ENCODE measurements around the gene AMOTL1. TPM values are rescaled to one million over a fixed set of nuclear protein-coding genes. Genes with fewer than 3 reads are reported as not detected.

The AMOTL1 gene
- total and polyA plus RNA-seq, 11 donors: 6.2 to 76.0 (median 50.9) TPM

DNA sequence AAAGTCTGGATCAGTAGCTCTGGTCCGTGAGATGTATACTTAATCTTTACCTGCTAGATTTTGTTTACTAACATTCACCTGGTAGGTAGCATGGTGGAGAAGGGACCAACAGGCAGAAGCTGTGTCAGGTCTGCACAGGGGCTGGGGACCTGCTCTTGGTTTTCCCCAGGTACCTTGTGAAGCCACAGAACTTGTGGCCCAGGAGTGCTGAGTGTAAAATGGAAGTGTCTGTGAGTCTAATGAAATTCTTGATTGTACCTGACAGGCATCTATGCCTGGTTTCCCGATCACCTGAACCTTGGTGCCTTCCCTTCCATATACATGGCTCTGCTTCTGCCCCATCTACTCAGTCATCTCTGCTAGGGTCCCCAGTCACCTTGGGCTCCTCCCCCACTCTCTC is 110.8 kb downstream of the AMOTL1 start:
- WGBS, 4 donors: 96 to 100% (median 98%) methylated on average over 2 of the region's 2 CpGs
- intact Hi-C loops (cut with DNase I): loop anchor here in 3 of 10 donors (5.0 to 10.0 kb wide), 5 partner anchors 46 to 257 kb away; no protein-coding TSS in a partner anchor
- peaks cover 0 to 66% (median 10%) of the 10 kb centered on the region in 9 donors for H3K36me3 ChIP-seq

GRCh38 chr11:94880216-94880615 is 112.1 kb downstream of the AMOTL1 start:
- Histone ChIP-seq H3K27ac (no peak overlapping the region), H3K9me3 (no peaks in the 10 kb centered on the region), H3K4me3 (no peak overlapping the region), H3K27me3 (no peaks in the 10 kb centered on the region), H3K36me3 (peaks cover 0 to 56% (median 7%) of the 10 kb centered on the region in 9 donors), H3K4me1 (peaks cover 0 to 20% (median 15%) of the 10 kb centered on the region in 12 donors)
- 96 to 99% (median 98%) methylated on average over 4 of the region's 4 CpGs for WGBS, 4 donors
- no peak for TF ChIP-seq POLR2A (IDR thresholded peaks at IDR 0.05)
- TF ChIP-seq CTCF (IDR thresholded peaks at IDR 0.05): no peak
- no peak for ATAC-seq
- no peak for DNase-seq
- intact Hi-C loops (cut with DNase I): loop anchor here in 2 of 10 donors (5.0 to 10.0 kb wide), 2 partner anchors 33 to 55 kb away; no protein-coding TSS in a partner anchor

More for the DNA sequence above, 110.8 kb downstream of the AMOTL1 start:
- DNase-seq (no peak), ATAC-seq (no peak)
- Histone ChIP-seq H3K4me1 (peaks cover 0 to 23% (median 15%) of the 10 kb centered on the region in 12 donors), H3K27ac (no peak overlapping the region), H3K4me3 (no peak overlapping the region), H3K27me3 (no peaks in the 10 kb centered on the region), H3K9me3 (no peaks in the 10 kb centered on the region)
- no peak for TF ChIP-seq POLR2A (IDR thresholded peaks at IDR 0.05)
- no peak for TF ChIP-seq CTCF (IDR thresholded peaks at IDR 0.05)

GRCh38 chr11:94882931-94883330 is 114.8 kb downstream of the AMOTL1 start:
- Histone ChIP-seq H3K4me1 (peaks cover 0 to 2% (median 0%) of the 10 kb centered on the region in 12 donors), H3K36me3 (peaks cover 0 to 35% (median 4%) of the 10 kb centered on the region in 9 donors), H3K27me3 (no peaks in the 10 kb centered on the region), H3K4me3 (no peak overlapping the region), H3K27ac (no peak overlapping the region), H3K9me3 (peaks cover 0 to 2% (median 0%) of the 10 kb centered on the region in 12 donors)
- DNase-seq: no peak
- no peak for ATAC-seq
- 79 to 89% (median 82%) methylated on average over 2 of the region's 2 CpGs for WGBS, 4 donors
- intact Hi-C loops (cut with DNase I): loop anchor here in 2 of 10 donors (5.0 to 10.0 kb wide), 2 partner anchors 36 to 58 kb away; no protein-coding TSS in a partner anchor
- TF ChIP-seq POLR2A (IDR thresholded peaks at IDR 0.05) (no peak), CTCF (IDR thresholded peaks at IDR 0.05) (no peak)

DNA sequence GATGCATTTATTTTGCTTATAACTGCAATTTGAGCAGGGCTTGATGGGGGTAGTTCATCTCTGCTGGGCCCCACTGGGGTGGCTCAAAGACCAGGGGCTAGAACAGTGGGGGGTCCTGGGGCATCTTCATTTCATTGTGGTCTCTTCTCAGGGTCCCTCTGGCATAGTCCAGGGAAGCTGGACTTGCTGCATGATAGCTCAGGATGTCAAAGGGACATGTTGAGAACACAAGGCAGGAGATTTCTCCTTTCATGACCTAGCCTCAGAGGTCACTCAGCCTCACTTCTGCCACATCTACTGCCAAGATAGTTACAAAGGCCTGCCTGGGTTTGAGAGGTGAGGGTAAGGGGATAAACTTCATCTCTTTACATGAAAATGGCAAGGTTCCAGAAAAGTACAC is 115.7 kb downstream of the AMOTL1 start:
- H3K36me3 ChIP-seq: peaks cover 0 to 25% (median 4%) of the 10 kb centered on the region in 9 donors
- TF ChIP-seq POLR2A (IDR thresholded peaks at IDR 0.05): no peak
- no peak for TF ChIP-seq CTCF (IDR thresholded peaks at IDR 0.05)
- no peak for DNase-seq
- H3K9me3 ChIP-seq: peaks cover 0 to 7% (median 0%) of the 10 kb centered on the region in 12 donors
- no peak overlapping the region for H3K4me3 ChIP-seq
- no peak for ATAC-seq
- no peaks in the 10 kb centered on the region for H3K4me1 ChIP-seq
- H3K27me3 ChIP-seq: no peaks in the 10 kb centered on the region
- H3K27ac ChIP-seq: no peak overlapping the region
- intact Hi-C loops (cut with DNase I): loop anchor here in 2 of 10 donors (5.0 to 10.0 kb wide), 2 partner anchors 37 to 59 kb away; no protein-coding TSS in a partner anchor
